IPS-NIHi7 (cell line): ENCODE results near the gene FBL.

Experiments used
- DNase-seq: peaks from one replicate; pipeline ENCODE4 v3.0.0; 2012; ENCODE audit warnings: mixed read lengths; ENCODE audit errors: extremely low spot score

The FBL gene

GRCh38 chr19:39788244-39788643 lies 57.9 kb downstream of the FBL start:
- no peak for DNase-seq
